ENCODE data around the gene DNAJC19.

DNAJC19 gene

DNA sequence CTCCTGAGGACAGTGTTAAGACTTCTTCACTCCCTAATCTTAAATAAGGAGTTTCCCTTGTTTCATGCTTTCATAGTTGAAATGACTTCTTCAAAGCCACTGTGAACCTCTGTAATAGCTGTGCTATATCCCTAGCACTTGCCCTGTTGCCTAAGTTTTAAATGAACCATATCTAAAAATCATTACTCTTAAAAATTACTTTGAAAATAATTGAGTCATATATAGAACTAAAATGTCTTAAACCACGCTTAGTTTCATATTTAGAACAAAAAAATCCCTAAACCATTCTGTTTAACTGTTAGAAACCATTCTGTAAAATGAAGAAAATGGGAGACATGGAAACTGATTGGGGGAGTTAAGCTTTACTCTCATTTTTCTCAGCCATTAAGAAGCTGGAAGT is 29.8 kb downstream of the DNAJC19 start:
- no peak for DNase-seq

GRCh38 chr3:180947761-180948390 is 41.7 kb downstream of the DNAJC19 start:
- no peak for DNase-seq

DNA sequence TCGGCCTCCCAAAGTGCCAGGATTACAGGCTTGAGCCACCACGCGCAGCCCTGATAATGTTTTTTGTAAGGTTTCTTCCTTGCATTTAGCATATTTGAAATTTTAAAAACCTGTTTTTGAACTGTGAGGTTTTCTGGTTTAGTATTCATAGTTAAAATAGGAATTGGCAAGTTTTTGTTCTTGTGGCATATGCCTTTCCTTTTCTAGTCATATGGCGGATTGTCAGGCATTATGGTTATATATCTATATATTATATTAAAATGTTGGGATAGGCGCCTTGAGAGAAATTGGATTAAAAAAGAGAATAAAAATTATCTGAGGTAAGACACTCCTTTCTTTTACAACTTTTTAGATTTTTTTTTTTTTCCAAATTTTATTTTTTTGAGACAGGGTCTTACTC is 48.7 kb downstream of the DNAJC19 start:
- DNase-seq = no peak

DNA sequence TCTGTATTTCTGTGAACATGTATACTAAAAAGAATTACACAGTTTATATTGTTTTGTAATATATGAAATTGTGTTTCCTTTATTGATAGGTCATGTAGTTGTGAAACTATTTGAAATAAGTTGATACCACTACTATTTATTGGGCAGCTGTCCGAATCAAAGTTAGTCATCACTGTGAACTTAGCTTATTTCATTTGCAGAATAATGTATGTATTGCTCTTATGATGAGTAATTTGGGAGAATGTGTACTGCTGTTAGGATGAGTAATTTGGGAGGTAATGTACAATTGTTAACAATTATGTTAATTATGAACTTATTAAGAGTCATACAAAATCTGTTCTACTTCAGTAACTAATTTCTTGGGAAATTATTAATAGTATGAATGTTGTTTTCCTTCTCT is 54.9 kb downstream of the DNAJC19 start:
- no peak for DNase-seq
